Fibroblast of skin of left biceps (primary cell): Measurements from ENCODE around the gene KCNQ5.
A peak's percentile ranks its signal among the peaks of the same experiment; 100 is the strongest.

Experiments used
- DNase-seq, 2 experiments: peaks; one replicate each; pipeline ENCODE4 v3.0.0-alpha.2; 2013; ENCODE audit warnings: low read depth in 2 of 2

Gene KCNQ5

GRCh38 chr6:73116330-73116729 lies 494.5 kb downstream of the KCNQ5 start:
- DNase-seq, result no peak

GRCh38 chr6:73121421-73121993 lies 499.6 kb downstream of the KCNQ5 start:
- peak; percentile 34 to 39 for DNase-seq

- DNase-seq, result no peak
Measured at GRCh38 chr6:73123632-73124329, 501.9 kb downstream of the KCNQ5 start.

GRCh38 chr6:73129653-73130443 lies 508.0 kb downstream of the KCNQ5 start:
- DNase-seq, result peak; percentile 23 to 31

GRCh38 chr6:73131706-73132105 lies 509.8 kb downstream of the KCNQ5 start:
- no peak for DNase-seq

GRCh38 chr6:73134588-73134987 lies 512.7 kb downstream of the KCNQ5 start:
- no peak for DNase-seq

- DNase-seq, result no peak
Measured at GRCh38 chr6:73139681-73140383, 518.0 kb downstream of the KCNQ5 start.

GRCh38 chr6:73143551-73143950 lies 521.7 kb downstream of the KCNQ5 start:
- DNase-seq, result no peak

- no peak for DNase-seq
Measured at GRCh38 chr6:73144516-73144915, 522.7 kb downstream of the KCNQ5 start.

- no peak for DNase-seq
Measured at GRCh38 chr6:73145690-73146089, 523.8 kb downstream of the KCNQ5 start.

GRCh38 chr6:73151732-73152131 lies 529.9 kb downstream of the KCNQ5 start:
- DNase-seq, result no peak

- no peak for DNase-seq
Measured at GRCh38 chr6:73152556-73152955, 530.7 kb downstream of the KCNQ5 start.

GRCh38 chr6:73152966-73153757 lies 531.3 kb downstream of the KCNQ5 start:
- DNase-seq, result peak; percentile 28 to 45

GRCh38 chr6:73156793-73157767 lies 535.2 kb downstream of the KCNQ5 start:
- no peak for DNase-seq

- no peak for DNase-seq
Measured at GRCh38 chr6:73157870-73158269, 536.0 kb downstream of the KCNQ5 start.

GRCh38 chr6:73169111-73169510 lies 547.2 kb downstream of the KCNQ5 start:
- DNase-seq, result no peak

- DNase-seq, result no peak
Measured at GRCh38 chr6:73169633-73170032, 547.8 kb downstream of the KCNQ5 start.

GRCh38 chr6:73174646-73175045 lies 552.8 kb downstream of the KCNQ5 start:
- no peak for DNase-seq

- DNase-seq, result no peak
Measured at GRCh38 chr6:73176057-73176456, 554.2 kb downstream of the KCNQ5 start.
